Naive thymus-derived CD4-positive, alpha-beta T cell (primary cell): ENCODE data around the gene DGCR8. TPM values are rescaled to one million over a fixed set of nuclear protein-coding genes. Genes with fewer than 3 reads are reported as not detected.

Experiments used
- ATAC-seq: fragments of 150-1000 bp; cut with Tn5 transposase; 2 replicates; pipeline ENCODE4 v1.10.0; 2021; ENCODE audit warnings: mild to moderate bottlenecking, moderate library complexity
- CTCF ChIA-PET: fragments of 350-600 bp; sonication (Branson Sonifier 250); formaldehyde crosslinking; loops from one replicate; lab custom pipeline; 2021; ENCODE audit warnings: antibody characterized with exemption; lab: Charles Lee
- POLR2A ChIA-PET: fragments of 350-600 bp; sonication (Branson Sonifier 250); formaldehyde crosslinking; loops from one replicate; lab custom pipeline; 2021; ENCODE audit warnings: antibody characterized with exemption, inconsistent platforms; lab: Charles Lee
- DNase-seq, 9 donors: peaks; one replicate each; pipeline versions ENCODE4 v3.0.0 to v3.0.0-alpha.2; 2020 to 2022; ENCODE audit warnings: mixed read lengths in 1 of 9
- H3K27ac ChIP-seq: one replicate; pipeline ENCODE4 v1.7.0; 2013; ENCODE audit warnings: mild to moderate bottlenecking, low read depth, low read length, moderate library complexity
- H3K27me3 ChIP-seq, 2 donors: one replicate each; pipeline ENCODE4 v1.7.0; 2013; ENCODE audit warnings: low read length in 2 of 2, mild to moderate bottlenecking in 2 of 2, moderate library complexity in 2 of 2; ENCODE audit not compliant: control insufficient read depth in 2 of 2, insufficient read depth in 2 of 2
- H3K36me3 ChIP-seq, 3 experiments: 1 replicate in 2 of 3; 2 replicates in 1 of 3; pipeline ENCODE4 v1.7.0; 2013; ENCODE audit warnings: low read length in 3 of 3, mild to moderate bottlenecking in 3 of 3, moderate library complexity in 1 of 3; ENCODE audit not compliant: insufficient read depth in 3 of 3, control insufficient read depth in 2 of 3
- H3K4me1 ChIP-seq, 2 donors: one replicate each; pipeline ENCODE4 v1.7.0; 2013; ENCODE audit warnings: low read length in 2 of 2, mild to moderate bottlenecking in 2 of 2, moderate library complexity in 1 of 2; ENCODE audit not compliant: control insufficient read depth in 2 of 2, insufficient read depth in 2 of 2
- H3K4me3 ChIP-seq: 2 replicates; pipeline ENCODE4 v1.7.0; 2013; ENCODE audit warnings: mild to moderate bottlenecking, low read length
- H3K9me3 ChIP-seq, 3 experiments: 1 replicate in 2 of 3; 2 replicates in 1 of 3; pipeline ENCODE4 v1.7.0; 2013; ENCODE audit warnings: low read length in 3 of 3; ENCODE audit not compliant: control insufficient read depth in 2 of 3
- H3K27ac Mint-ChIP-seq, 9 donors: one replicate each; pipeline ENCODE4 v1.8.0; 2020 to 2022; ENCODE audit warnings: mixed read lengths in 9 of 9, mild to moderate bottlenecking in 8 of 9, moderate library complexity in 5 of 9, inconsistent platforms in 2 of 9
- H3K27me3 Mint-ChIP-seq, 5 donors: one replicate each; pipeline ENCODE4 v1.8.0; 2021 to 2022; ENCODE audit warnings: mixed read lengths in 5 of 5, mild to moderate bottlenecking in 1 of 5
- H3K36me3 Mint-ChIP-seq, 5 donors: one replicate each; pipeline ENCODE4 v1.8.0; 2020 to 2022; ENCODE audit warnings: mixed read lengths in 5 of 5, mild to moderate bottlenecking in 3 of 5, inconsistent platforms in 1 of 5
- H3K4me1 Mint-ChIP-seq, 7 donors: one replicate each; pipeline ENCODE4 v1.8.0; 2020 to 2022; ENCODE audit warnings: mixed read lengths in 7 of 7, mild to moderate bottlenecking in 3 of 7, inconsistent platforms in 1 of 7
- H3K4me3 Mint-ChIP-seq, 10 donors: one replicate each; pipeline ENCODE4 v1.8.0; 2020 to 2022; ENCODE audit warnings: mild to moderate bottlenecking in 10 of 10, mixed read lengths in 10 of 10, moderate library complexity in 6 of 10, inconsistent platforms in 2 of 10
- H3K9me3 Mint-ChIP-seq, 11 donors: one replicate each; pipeline ENCODE4 v1.8.0; 2020 to 2022; ENCODE audit warnings: mixed read lengths in 11 of 11, mild to moderate bottlenecking in 4 of 11, inconsistent platforms in 1 of 11, moderate library complexity in 1 of 11
- intact Hi-C, 2 donors: fragments of 100-400 bp; cut with micrococcal nuclease; formaldehyde crosslinking; loops; one replicate each; pipeline ENCODE4 v1.15.1; 2023
- polyA plus RNA-seq, 2 donors: library from polyadenylated mRNA; unstranded; fragments of 300-500 nt; fragmentation: Illumina TruSeq; gene quantifications; one replicate each; pipeline ENCODE4 v1.2.3, GENCODE V29; 2021
- total RNA-seq, 6 experiments: library from RNA in 5 of 6; stranded (reverse) in 5 of 6; gene quantifications; 1 replicate in 5 of 6; 2 replicates in 1 of 6; pipeline ENCODE4 v1.2.3 and lab custom pipeline; 2021 to 2026

The DGCR8 gene
- total and polyA plus RNA-seq, 7 experiments from 2014 or later, result 4.1 to 63.6 (median 37.4) TPM

DNA sequence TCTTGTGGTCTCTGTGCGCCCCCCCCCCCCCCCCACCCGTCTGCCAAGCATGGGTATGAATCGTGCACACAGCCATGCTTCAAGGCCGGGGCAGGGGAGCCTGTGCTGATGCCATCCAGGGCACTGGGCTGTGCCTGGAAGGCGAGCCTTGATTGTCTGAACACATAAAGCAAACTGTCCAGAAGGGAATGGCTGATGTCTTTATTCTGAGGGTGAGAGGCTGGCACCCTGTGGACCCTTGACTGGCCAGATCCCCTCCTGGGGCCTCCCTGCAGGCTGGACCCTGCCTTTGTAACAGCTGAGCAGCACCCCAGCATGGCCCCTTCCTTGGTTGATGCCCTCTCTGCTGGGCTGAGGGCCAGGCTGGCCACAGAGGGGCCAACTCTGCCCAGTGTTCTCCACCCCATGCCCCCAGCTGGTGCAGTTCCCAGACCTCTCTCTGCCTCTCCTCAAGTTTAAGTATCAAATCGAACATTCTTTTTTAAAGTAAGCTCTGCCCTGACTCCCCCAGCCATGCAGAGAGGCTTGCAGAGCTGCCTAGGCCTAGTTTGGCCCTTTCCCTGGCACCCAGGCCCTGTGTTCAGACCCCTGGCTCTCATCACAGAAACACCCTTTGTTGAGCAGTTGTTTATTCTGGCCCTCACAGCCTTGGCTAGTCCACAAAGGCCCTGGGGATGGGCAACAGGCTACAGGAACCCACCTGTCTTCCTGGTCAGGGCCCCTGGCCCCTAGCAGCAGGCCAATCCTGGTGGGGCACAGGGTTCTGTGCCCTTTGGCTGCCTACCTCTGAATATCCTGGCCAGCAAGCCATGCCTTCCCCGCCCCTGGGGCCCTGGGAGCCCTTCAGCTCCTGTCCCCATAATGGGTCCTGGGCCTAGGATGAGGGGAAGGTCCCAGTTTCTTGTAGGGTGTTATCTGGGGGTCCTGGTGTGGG is 31.9 kb downstream of the DGCR8 start:
- CTCF ChIA-PET, result no interaction called here
- Mint-ChIP-seq H3K9me3 (no peaks in the 10 kb centered on the region), H3K27ac (peak overlapping the region in 8 of 9 donors; percentile 34 to 88 (median 74)), H3K4me1 (peaks cover 12 to 31% (median 19%) of the 10 kb centered on the region in 7 donors), H3K36me3 (peaks cover 0 to 15% (median 6%) of the 10 kb centered on the region in 5 donors), H3K4me3 (peak overlapping the region in 1 of 10 donors; percentile 26), H3K27me3 (no peaks in the 10 kb centered on the region)
- Histone ChIP-seq H3K36me3 (peaks cover 0 to 87% (median 9%) of the 10 kb centered on the region in 3 experiments), H3K4me3 (no peak overlapping the region), H3K27ac (peak overlapping the region; percentile 50), H3K4me1 (peaks cover 14 to 18% of the 10 kb centered on the region in 2 donors), H3K27me3 (no peaks in the 10 kb centered on the region), H3K9me3 (no peaks in the 10 kb centered on the region)
- no peak for DNase-seq
- POLR2A ChIA-PET, result interaction anchor here (0.5 kb wide), 1 partner anchor 65 kb away, joined by 7 read pairs; no protein-coding TSS in a partner anchor
- no peak for ATAC-seq
- intact Hi-C loops, result loop anchor here in 1 of 2 donors (1.0 to 10.0 kb wide), 2 partner anchors 142 to 967 kb away; partner anchors contain the start of gene ESS2

- H3K27me3 Mint-ChIP-seq, result peaks cover 0 to 2% (median 0%) of the 10 kb centered on the region in 5 donors
- H3K27ac ChIP-seq, result no peak overlapping the region
- no peak for DNase-seq
These were observed 32.8 kb downstream of the DGCR8 start for GRCh38 chr22:20112623-20113511.

DNA sequence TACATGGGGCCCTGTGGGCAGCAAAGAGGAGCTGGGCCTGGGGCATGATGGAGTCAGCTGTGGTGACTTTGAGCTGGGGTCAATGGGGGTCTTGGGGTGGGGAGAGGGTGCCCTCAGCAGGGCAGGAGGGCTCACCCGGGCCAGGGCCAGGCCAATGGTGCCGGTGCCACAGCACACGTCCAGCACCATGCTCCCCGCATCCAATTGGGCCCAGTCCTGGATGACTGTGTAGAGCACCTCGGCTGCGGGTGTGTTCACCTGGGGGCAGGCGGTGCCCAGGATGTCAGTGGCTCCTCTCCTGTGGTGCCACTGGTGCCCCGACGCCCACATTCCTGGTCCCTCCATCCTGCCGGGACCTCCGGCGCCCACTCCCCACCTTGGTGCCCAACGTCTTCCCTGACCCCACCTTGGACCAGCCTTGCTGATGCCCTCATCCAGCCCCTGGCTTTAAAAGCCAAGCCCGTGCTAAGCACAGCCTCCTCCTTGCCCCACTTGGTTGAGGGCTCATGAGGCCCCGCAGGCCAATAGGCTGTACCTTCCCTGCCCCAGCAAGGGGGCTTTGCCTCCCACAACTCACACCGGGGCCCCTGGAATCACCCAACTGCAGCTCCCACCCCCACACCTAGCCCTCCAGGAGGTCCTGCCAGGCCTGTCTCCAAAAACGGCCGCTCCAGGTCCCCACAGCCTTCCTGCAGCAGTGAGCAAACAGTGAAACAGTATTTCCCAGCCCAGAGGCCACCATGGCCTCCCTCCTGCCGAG is 33.7 kb downstream of the DGCR8 start:
- intact Hi-C loops, result loop anchor here in 1 of 2 donors (10.0 kb wide), 1 partner anchor 969 kb away; the partner anchor contains the start of gene ESS2
- DNase-seq (no peak), ATAC-seq (no peak)
- Mint-ChIP-seq H3K36me3 (peaks cover 0 to 21% (median 0%) of the 10 kb centered on the region in 5 donors), H3K4me3 (peak overlapping the region in 1 of 10 donors; percentile 38), H3K4me1 (peaks cover 16 to 40% (median 23%) of the 10 kb centered on the region in 7 donors), H3K27me3 (peaks cover 0 to 2% (median 0%) of the 10 kb centered on the region in 5 donors), H3K9me3 (no peaks in the 10 kb centered on the region), H3K27ac (peak overlapping the region in 5 of 9 donors; percentile 36 to 60 (median 53))
- Histone ChIP-seq H3K4me3 (no peak overlapping the region), H3K27me3 (no peaks in the 10 kb centered on the region), H3K9me3 (no peaks in the 10 kb centered on the region), H3K27ac (no peak overlapping the region), H3K36me3 (peaks cover 0 to 69% (median 5%) of the 10 kb centered on the region in 3 experiments), H3K4me1 (peaks cover 19 to 27% of the 10 kb centered on the region in 2 donors)
- POLR2A ChIA-PET, result interaction anchor here (0.7 kb wide), 1 partner anchor 128 kb away, joined by 4 read pairs; no protein-coding TSS in a partner anchor
- CTCF ChIA-PET, result no interaction called here

More at GRCh38 chr22:20112623-20113511, 32.8 kb downstream of the DGCR8 start:
- Mint-ChIP-seq H3K27ac (peak overlapping the region in 2 of 9 donors; percentile 14 to 22), H3K4me3 (no peak overlapping the region), H3K4me1 (peaks cover 12 to 33% (median 19%) of the 10 kb centered on the region in 7 donors), H3K36me3 (peaks cover 0 to 18% (median under 1%) of the 10 kb centered on the region in 5 donors), H3K9me3 (no peaks in the 10 kb centered on the region)
- ChIA-PET CTCF (no interaction called here), POLR2A (interaction anchor here (0.5 to 0.7 kb wide), 2 partner anchors 66 to 127 kb away, joined by 4 to 7 read pairs; no protein-coding TSS in a partner anchor)
- Histone ChIP-seq H3K36me3 (peaks cover 0 to 77% (median 5%) of the 10 kb centered on the region in 3 experiments), H3K4me3 (no peak overlapping the region), H3K9me3 (no peaks in the 10 kb centered on the region), H3K4me1 (peaks cover 14 to 19% of the 10 kb centered on the region in 2 donors), H3K27me3 (no peaks in the 10 kb centered on the region)
- intact Hi-C loops, result loop anchor here in 1 of 2 donors (10.0 kb wide), 1 partner anchor 968 kb away; the partner anchor contains the start of gene ESS2
- ATAC-seq, result no peak

GRCh38 chr22:20114506-20115475 is 34.8 kb downstream of the DGCR8 start:
- Mint-ChIP-seq H3K27ac (peak overlapping the region in 6 of 9 donors; percentile 51 to 86 (median 78)), H3K36me3 (peaks cover 0 to 23% (median 0%) of the 10 kb centered on the region in 5 donors), H3K4me3 (peak overlapping the region; percentile 41 to 92 (median 64)), H3K9me3 (no peaks in the 10 kb centered on the region), H3K4me1 (peaks cover 23 to 48% (median 31%) of the 10 kb centered on the region in 7 donors), H3K27me3 (peaks cover 0 to 2% (median 0%) of the 10 kb centered on the region in 5 donors)
- intact Hi-C loops, result loop anchor here (5.0 to 10.0 kb wide), 3 partner anchors 93 to 970 kb away; partner anchors contain the start of gene ESS2 (in 1 of the 2)
- H3K4me3 ChIP-seq, result no peak overlapping the region
- H3K9me3 ChIP-seq, result no peaks in the 10 kb centered on the region
- peaks cover 23 to 28% of the 10 kb centered on the region in 2 donors for H3K4me1 ChIP-seq
- H3K27ac ChIP-seq, result peak overlapping the region; percentile 96
- ATAC-seq (no peak), DNase-seq (no peak)
- H3K36me3 ChIP-seq, result peaks cover 6 to 67% (median 8%) of the 10 kb centered on the region in 3 experiments
- H3K27me3 ChIP-seq, result no peaks in the 10 kb centered on the region
- ChIA-PET POLR2A (interaction anchor here (0.8 to 1.5 kb wide), 4 partner anchors 14 to 128 kb away, joined by 3 to 4 read pairs (median 3); partner anchors contain the start of gene ZDHHC8), CTCF (interaction anchor here (0.9 kb wide), 1 partner anchor 29 kb away, joined by 3 read pairs; no protein-coding TSS in a partner anchor)
